Esophagus (tissue), 2 donors: ENCODE measurements around the gene PCDH1. TPM values are rescaled to one million over a fixed set of nuclear protein-coding genes. Genes with fewer than 3 reads are reported as not detected.

ENCODE experiments used
- H3K27ac ChIP-seq, 2 donors: one replicate each; pipeline ENCODE4 v1.5.1; 2013; ENCODE audit warnings: low read depth in 2 of 2, mild to moderate bottlenecking in 2 of 2, inconsistent platforms in 1 of 2, low read length in 1 of 2, moderate library complexity in 1 of 2
- H3K27me3 ChIP-seq, 2 donors: one replicate each; pipeline ENCODE4 v1.6.1; 2013; ENCODE audit warnings: low read length in 2 of 2, control low read depth in 1 of 2, mild to moderate bottlenecking in 1 of 2; ENCODE audit not compliant: insufficient read depth in 2 of 2, control insufficient read depth in 1 of 2
- H3K36me3 ChIP-seq, 2 donors: one replicate each; pipeline ENCODE4 v1.6.1; 2013; ENCODE audit warnings: low read length in 1 of 2; ENCODE audit not compliant: control insufficient read depth in 2 of 2, insufficient read depth in 2 of 2
- H3K4me1 ChIP-seq, 2 donors: one replicate each; pipeline ENCODE4 v1.6.1; 2013; ENCODE audit warnings: low read length in 1 of 2; ENCODE audit not compliant: control insufficient read depth in 2 of 2, insufficient read depth in 2 of 2
- H3K4me3 ChIP-seq, 2 donors: one replicate each; pipeline ENCODE4 v1.5.1; 2013; ENCODE audit warnings: low read length in 2 of 2, mild to moderate bottlenecking in 2 of 2, low read depth in 1 of 2, moderate library complexity in 1 of 2
- H3K9me3 ChIP-seq, 2 donors: one replicate each; pipeline ENCODE4 v1.6.1; 2013; ENCODE audit warnings: mild to moderate bottlenecking in 2 of 2, low read depth in 1 of 2, low read length in 1 of 2, moderate library complexity in 1 of 2; ENCODE audit not compliant: control insufficient read depth in 2 of 2, insufficient read depth in 1 of 2
- WGBS, 2 donors: extraction: QIAGEN DNeasy Blood & Tissue Kit; methylation state at CpG; one replicate each; pipeline ENCODE4 v1.1.7; 2013; 5-methylcytosine and 5-hydroxymethylcytosine counted together
- polyA plus RNA-seq, 2 donors: library from polyadenylated mRNA; stranded (reverse); fragments of 200-250 nt; gene quantifications; one replicate each; pipeline ENCODE4 v1.2.3, GENCODE V29; 2013
- donor health status: healthy with polysubstance abuse.
- donor health status: Bipolar disorder and iron deficiency.

The PCDH1 gene
- polyA plus RNA-seq, 2 donors = 36.4 to 42.6 TPM

GRCh38 chr5:141807329-141807728 lies 70.9 kb downstream of the PCDH1 start:
- no peak overlapping the region for H3K27ac ChIP-seq
- H3K36me3 ChIP-seq = no peaks in the 10 kb centered on the region
- no peaks in the 10 kb centered on the region for H3K4me1 ChIP-seq
- H3K9me3 ChIP-seq = no peaks in the 10 kb centered on the region
- H3K4me3 ChIP-seq = no peak overlapping the region
- H3K27me3 ChIP-seq = no peaks in the 10 kb centered on the region
- WGBS, 2 donors = 75 to 78% methylated on average over 11 of the region's 11 CpGs

- Histone ChIP-seq H3K27me3 (no peaks in the 10 kb centered on the region), H3K9me3 (no peaks in the 10 kb centered on the region), H3K4me1 (no peaks in the 10 kb centered on the region), H3K36me3 (no peaks in the 10 kb centered on the region), H3K4me3 (no peak overlapping the region), H3K27ac (peak overlapping the region in 1 of 2 donors; percentile 50)
- WGBS, 2 donors = 36 to 55% methylated on average over 5 of the region's 5 CpGs
These were observed 71.6 kb downstream of the PCDH1 start for GRCh38 chr5:141806626-141807025.

GRCh38 chr5:141805874-141806595 lies 72.2 kb downstream of the PCDH1 start:
- Histone ChIP-seq H3K4me3 (no peak overlapping the region), H3K27ac (peak overlapping the region in 1 of 2 donors; percentile 50), H3K4me1 (no peaks in the 10 kb centered on the region), H3K9me3 (no peaks in the 10 kb centered on the region), H3K36me3 (no peaks in the 10 kb centered on the region), H3K27me3 (no peaks in the 10 kb centered on the region)
- 48 to 58% methylated on average over 10 of the region's 10 CpGs for WGBS, 2 donors

- no peaks in the 10 kb centered on the region for H3K27me3 ChIP-seq
These were observed 73.7 kb downstream of the PCDH1 start for GRCh38 chr5:141804475-141804874.

More at GRCh38 chr5:141804475-141804874, 73.7 kb downstream of the PCDH1 start:
- no peak overlapping the region for H3K4me3 ChIP-seq
- no peaks in the 10 kb centered on the region for H3K36me3 ChIP-seq
- 33 to 35% methylated on average over 5 of the region's 5 CpGs for WGBS, 2 donors
- H3K9me3 ChIP-seq = no peaks in the 10 kb centered on the region
- H3K4me1 ChIP-seq = no peaks in the 10 kb centered on the region
- H3K27ac ChIP-seq = no peak overlapping the region

Other genes with a start within 250 kb of the PCDH1 start
- 10 to 100 TPM; 38.9 to 46.3 TPM for gene HDAC3, start 241.6 kb downstream of the PCDH1 start, polyA plus RNA-seq
- 1 to 10 TPM; 6.3 to 6.7 TPM for gene RELL2, start 241.4 kb downstream of the PCDH1 start, polyA plus RNA-seq
- 10 to 100 TPM; 10.3 to 16.2 TPM for gene FCHSD1, start 227.0 kb downstream of the PCDH1 start, polyA plus RNA-seq
- 1 to 10 TPM; 2.9 to 4.0 TPM for gene ARAP3, start 196.2 kb downstream of the PCDH1 start, polyA plus RNA-seq
- gene DELE1, start 45.5 kb upstream of the PCDH1 start, polyA plus RNA-seq = 10 to 100 TPM; 30.4 to 30.5 TPM
- under 1 TPM; 0.16 to 0.40 TPM for gene PCDH12, start 79.8 kb upstream of the PCDH1 start, polyA plus RNA-seq
- gene RNF14, start 90.7 kb upstream of the PCDH1 start, polyA plus RNA-seq = 10 to 100 TPM in 1 of 2 donors, 1 to 10 TPM in 1; 7.9 to 14.8 TPM
- gene GNPDA1, start 134.6 kb upstream of the PCDH1 start, polyA plus RNA-seq = 1 to 10 TPM; 6.2 to 8.5 TPM
- gene NDFIP1, start 230.4 kb upstream of the PCDH1 start, polyA plus RNA-seq = 10 to 100 TPM; 14.1 to 24.4 TPM